GM19324 (cell line): Measurements from ENCODE around the gene NDE1.
"Not testable (repeated sequence)": the region's sequence is repeated elsewhere in the genome, so short reads cannot be mapped to it uniquely, and the experiment has no call there.

Experiments
- ATAC-seq: cut with Tn5 transposase; IDR thresholded peaks from one replicate; pipeline ENCODE4 v1.9.1; 2021; ENCODE audit warnings: mild to moderate bottlenecking, moderate library complexity; ENCODE audit not compliant: unreplicated experiment, low FRiP score

The NDE1 gene

DNA sequence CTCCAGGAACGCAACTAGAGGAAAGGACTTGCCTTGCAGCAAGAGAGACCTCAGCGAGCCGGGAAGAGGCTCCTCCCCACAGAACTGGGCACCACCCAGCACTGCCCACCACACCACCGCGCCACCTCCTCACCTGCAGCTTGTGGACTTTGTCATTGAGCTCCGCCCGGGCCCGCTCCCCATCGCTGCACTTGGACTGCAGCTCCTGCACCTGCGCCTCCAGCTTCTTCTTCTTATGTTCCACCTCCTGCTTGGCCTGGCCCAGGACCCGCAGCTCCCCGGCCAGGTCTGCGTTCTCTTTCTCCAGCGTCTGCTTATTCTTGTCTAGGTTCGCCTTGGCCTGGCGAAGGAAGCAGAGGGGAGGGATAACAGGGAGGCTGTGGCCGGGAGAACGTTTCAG lies 76.7 kb downstream of the NDE1 start:
- ATAC-seq, result no peak

GRCh38 chr16:15727697-15728096 lies 77.7 kb downstream of the NDE1 start:
- ATAC-seq, result not testable (repeated sequence)

- ATAC-seq, result no peak
Measured at GRCh38 chr16:15729152-15729551, 79.1 kb downstream of the NDE1 start.

DNA sequence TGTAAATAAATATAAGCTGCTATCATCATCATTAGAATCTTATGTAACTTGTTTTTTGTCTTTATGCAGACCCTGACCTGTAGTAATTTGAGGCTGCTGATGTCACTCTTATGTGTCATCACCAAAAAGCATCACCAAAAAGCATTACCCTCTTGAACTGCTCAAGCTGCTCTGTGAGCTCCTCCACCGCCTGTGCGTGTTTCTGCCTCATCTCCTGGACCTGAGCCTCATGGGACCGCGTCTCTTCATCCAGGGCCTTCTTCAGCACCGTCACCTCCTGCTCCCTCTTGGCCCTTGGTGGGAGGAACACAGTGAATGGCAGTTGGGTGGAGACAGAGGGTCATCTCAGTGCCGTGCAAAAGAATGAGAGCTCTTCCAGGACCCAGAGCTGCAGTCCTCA lies 82.4 kb downstream of the NDE1 start:
- ATAC-seq, result no peak

- ATAC-seq, result no peak
Measured at GRCh38 chr16:15735610-15736009, 85.6 kb downstream of the NDE1 start.

GRCh38 chr16:15736529-15736928 lies 86.5 kb downstream of the NDE1 start:
- no peak for ATAC-seq

DNA sequence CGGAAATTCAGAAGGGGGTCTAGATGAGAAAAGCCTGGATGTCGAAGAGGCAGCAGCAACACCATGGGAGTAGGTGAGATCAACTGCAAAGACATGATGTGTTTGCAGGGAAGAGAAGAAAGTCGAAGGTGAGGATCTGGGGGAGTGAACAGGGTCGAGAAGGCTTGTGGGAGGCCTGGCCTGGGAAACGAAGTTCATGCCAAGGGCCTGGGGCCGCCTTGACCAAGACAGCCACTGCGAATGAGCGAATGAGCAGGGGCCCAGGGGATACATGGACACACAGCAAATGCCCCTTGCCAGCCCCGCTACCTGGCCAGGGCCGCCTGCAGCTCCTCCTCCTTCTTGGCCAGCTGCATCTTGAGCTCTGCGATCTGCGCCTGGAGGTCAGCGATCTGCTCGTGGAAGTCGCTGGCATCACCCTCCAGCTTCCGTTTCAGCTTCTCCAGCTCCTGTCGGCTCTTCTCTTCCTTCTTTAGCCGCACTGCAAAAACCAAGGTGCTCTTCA lies 87.1 kb downstream of the NDE1 start:
- no peak for ATAC-seq

GRCh38 chr16:15739464-15739863 lies 89.4 kb downstream of the NDE1 start:
- no peak for ATAC-seq

DNA sequence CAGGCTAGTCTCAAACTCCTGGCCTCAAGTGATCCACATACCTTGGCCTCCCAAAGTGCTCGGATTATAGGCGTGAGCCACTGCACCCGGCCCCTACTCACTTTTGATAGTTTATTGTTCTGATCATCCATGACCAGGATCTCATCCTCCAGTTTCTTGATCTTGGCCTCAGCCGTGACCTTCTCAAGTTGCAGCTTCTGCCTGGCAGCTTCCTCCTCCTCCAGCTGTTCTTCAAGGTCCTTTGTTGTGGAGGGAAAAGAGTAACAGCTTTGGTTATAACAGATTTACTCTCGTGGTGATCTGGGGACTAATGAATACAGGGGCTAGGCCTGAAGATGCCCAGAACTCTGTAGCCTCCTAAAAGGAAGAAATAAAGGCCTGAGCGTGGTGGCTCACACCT lies 89.9 kb downstream of the NDE1 start:
- ATAC-seq, result no peak

- no peak for ATAC-seq
Measured at GRCh38 chr16:15741207-15741871, 91.3 kb downstream of the NDE1 start.

GRCh38 chr16:15742716-15743115 lies 92.7 kb downstream of the NDE1 start:
- no peak for ATAC-seq

DNA sequence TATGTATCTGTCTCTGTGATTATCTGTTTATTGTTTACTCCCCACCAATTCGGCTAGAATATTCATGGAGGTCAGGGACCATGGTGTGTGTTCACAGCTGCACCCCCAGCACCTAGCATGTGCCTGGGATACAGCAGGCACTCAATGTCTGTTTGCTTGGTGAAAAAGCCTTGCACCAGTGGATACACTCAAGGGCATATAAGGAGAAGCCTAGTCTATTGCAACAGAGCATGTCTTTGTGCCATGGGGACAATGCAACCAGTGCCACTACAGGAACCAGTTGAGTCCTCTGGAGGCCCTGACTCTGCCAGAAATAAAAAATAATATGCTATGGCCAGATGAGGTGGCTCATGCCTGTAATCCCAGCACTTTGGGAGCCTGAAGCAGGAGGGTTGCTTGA lies 93.6 kb downstream of the NDE1 start:
- ATAC-seq, result no peak

DNA sequence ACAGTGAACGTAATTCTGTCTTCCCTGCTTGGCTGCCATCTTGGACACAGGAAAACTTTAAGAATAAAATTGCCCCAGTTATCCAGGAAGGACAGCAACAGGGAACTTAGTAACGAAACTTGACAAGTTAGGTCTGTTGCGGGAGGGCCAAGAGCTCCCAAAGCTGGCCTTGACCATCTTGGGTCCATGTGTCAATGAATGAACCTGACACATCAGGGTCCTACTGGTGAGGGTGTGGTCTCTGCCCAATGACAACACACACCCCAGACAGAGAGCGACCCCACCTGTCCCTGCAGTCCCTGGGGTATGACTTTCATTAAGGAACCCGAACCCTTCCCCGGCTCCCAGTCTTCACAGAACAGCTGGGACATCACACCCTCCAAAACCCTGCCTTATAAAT lies 96.3 kb downstream of the NDE1 start:
- no peak for ATAC-seq

DNA sequence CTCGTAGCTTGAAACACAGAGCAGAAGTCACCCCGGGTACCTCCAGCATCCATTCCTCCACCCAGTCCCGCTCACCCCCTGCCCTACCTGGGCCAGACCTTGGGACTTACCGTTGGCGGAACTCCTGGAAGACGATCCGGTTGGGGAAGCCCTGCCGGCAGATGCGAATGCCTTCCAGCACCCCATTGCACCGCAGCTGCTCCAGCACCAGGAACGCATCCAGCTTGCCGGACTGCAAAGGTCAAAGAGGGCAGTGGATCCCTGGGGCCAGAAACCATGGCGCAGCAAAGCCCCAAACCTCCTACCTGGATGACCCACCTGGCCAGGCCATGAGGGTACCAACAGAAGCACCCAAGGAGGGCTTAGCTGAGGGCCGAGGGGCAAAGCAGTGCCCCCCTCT lies 97.9 kb downstream of the NDE1 start:
- no peak for ATAC-seq

DNA sequence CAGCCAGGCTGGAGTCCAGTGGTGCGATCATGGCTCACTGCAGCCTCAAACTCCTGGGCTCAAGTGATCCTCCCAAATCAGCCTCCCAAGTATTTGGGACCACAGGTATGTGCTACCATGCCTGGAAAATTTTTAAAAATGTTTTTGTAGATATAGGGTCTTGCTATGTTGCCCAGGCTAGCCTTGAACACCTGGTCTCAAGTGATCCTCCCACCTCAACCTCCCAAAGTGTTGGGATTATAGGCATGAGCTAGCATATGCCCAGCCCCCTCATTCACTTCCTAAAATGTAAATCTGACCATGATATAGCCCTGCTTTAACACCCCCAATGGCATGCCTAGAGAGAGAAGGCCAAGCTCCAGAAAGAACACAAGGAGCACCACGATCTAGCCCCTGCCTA lies 98.6 kb downstream of the NDE1 start:
- ATAC-seq, result no peak

- no peak for ATAC-seq
Measured at GRCh38 chr16:15749371-15749770, 99.3 kb downstream of the NDE1 start.

GRCh38 chr16:15749985-15750384 lies 99.9 kb downstream of the NDE1 start:
- no peak for ATAC-seq

GRCh38 chr16:15751940-15752339 lies 101.9 kb downstream of the NDE1 start:
- ATAC-seq, result no peak

DNA sequence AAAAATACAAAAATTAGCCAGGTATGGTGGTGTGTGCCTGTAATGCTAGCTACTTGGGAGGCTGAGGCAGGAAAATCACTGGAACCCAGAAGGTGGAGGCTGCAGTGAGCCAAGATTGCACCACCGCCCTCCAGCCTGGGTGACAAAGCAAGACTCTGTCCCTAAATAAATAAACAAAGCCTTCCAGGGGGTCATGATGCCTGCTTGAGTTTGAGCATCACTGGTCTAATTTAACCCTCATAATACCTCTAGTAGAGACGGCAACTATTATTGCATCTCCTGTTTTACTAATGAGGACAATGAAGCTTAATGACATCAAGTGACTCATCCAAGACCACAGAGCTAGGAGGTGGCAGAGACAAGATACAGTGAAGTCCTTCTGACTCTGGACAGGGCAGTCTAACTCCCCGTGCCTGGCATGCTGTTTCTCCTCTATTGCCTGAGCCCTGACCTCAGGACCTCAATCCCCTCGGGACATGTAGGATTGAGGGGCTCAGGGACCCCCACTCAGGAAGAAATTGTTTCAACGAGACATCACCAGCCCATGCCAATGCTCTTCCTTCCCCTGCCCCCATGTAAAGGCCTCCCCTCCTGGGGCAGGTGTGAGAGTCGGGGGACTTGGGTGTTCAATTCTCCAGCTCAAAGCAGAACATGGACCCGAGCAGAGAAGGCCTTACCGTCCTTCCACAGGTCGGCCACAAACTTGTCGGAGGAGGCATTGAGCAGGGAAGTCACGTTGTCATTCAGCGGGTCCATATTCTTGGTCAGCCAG lies 102.9 kb downstream of the NDE1 start:
- ATAC-seq, result no peak

DNA sequence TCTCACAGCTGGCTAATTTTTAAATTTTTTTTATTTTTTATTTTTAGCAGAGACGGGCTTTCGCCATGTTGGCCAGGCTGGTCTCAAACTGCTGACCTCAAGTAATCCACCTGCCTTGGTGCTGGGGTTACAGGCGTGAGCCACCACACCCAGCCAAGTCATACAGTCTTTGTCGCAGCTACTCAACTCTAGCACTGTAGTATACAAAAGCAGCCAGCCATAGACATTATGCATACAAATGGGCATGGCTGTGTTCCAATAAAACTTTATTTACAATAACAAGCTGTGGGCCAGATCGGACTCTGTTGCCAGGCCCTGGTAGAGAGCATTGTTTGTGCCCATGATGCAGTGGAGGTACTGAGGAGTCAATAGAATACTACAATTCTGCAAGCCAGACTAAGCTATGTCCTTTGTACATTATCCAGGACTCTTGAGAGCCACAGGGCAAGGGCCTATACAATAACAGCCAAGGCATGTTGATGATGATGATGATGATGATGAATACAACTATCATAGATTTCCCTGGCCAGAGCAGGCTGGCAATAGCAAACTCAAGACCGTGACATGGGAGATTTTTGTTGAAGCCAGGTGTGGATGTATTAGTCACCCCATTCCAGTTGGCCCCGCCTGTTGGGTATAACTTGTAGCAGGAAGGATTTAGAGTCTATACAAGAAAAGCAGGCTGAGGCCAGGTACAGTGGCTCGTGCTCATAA lies 104.9 kb downstream of the NDE1 start:
- ATAC-seq, result no peak

DNA sequence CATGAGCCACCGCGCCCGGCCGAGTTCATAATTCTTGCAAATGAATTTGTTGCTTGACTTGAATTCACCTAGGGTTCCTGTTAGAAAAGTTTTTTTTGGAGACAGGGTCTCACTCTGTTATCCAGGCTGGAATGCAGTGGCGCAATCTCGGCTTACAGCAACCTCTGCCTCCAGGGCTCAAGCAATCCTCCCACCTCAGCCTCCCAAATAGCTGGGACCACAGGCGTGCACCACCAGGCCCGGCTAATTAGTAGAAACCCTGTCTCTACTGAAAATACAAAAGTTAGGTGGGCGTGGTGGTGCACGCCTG lies 107.0 kb downstream of the NDE1 start:
- ATAC-seq, result no peak
